HG03097 (cell line): ENCODE results near the gene SCAI.
"Not testable (repeated sequence)": the region's sequence is repeated elsewhere in the genome, so short reads cannot be mapped to it uniquely, and the experiment has no call there.

Source experiments
- ATAC-seq: cut with Tn5 transposase; IDR thresholded peaks from one replicate; pipeline ENCODE4 v1.9.1; 2021; ENCODE audit not compliant: unreplicated experiment, low FRiP score

The SCAI gene

DNA sequence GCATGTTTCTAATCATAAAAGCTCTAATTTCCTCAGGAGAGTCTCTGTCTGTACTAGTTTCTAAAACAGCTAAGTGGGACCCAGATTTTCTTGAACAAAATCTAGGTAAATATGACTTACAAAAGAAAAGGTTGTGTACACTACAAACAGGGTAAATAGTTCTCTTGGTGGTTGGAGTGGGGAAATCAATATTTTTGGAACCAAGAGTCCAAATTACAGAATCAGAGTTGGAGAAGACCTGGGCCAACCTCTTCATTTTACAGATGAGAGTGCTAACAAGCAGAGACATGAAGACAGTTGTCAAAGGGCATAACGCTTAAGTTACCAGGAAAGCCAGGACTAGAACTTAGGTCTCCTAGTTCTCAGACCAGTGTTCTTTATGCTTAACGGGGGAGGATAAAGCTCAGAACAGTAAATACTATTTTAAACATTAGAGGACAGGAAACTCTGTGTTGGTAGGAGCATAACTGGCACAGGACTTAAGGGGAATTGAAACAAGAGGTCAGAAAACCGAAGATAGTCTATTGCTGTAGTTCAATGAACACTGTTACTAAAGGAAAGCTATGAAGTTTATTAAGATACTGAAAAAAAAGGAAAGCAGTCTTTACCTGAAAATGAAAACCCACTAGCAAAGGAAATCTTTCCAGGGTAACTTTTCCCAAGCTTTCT lies 193.1 kb downstream of the SCAI start:
- ATAC-seq: no peak

DNA sequence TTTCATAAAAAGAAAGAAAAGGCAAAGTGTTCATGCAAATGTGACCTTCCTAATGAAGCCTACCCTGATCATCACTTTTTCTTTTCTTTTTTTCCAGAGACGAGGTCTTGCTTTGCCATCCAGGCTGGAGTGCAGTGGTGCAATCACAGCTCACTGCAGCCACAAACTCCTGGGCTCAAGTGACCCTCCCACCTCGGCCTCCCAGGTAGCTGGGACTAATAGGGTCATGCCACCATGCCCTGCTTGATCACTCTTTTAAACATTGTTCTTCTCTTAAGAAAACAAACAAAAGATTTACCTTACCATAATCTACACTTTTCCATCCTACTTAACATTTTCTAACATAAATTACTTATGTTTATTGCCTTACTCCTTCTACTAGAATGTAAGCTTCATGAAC lies 193.9 kb downstream of the SCAI start:
- no peak for ATAC-seq

DNA sequence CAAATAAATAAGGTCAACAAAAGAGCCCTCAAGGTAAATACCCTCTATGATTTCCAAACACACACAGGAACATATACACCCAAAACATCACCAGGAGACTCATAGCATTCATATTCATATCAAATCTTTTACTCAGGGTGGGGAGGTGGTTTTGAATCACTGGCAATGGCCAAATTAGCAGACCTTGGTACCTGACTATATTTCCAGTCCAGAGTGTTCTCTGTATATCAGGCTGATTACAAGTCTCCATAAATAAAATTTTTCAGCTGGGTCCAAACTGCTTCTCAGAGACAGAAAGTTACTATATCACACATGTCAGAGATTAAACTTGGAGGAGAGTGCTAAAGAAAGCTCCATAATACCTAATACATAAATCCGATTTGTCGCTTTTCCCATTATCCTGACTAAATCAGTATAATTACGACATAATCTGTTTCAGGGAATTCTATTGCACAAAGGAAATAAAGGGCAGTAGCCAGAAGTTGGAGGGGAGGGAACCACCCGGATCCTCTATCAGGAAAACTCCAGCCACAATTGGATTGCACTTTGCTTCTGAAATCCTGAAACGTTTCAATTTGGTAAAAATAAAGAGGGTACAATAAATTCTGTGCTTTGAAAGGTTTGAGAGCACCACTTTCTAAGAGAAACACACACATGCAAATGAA lies 195.5 kb downstream of the SCAI start:
- no peak for ATAC-seq

DNA sequence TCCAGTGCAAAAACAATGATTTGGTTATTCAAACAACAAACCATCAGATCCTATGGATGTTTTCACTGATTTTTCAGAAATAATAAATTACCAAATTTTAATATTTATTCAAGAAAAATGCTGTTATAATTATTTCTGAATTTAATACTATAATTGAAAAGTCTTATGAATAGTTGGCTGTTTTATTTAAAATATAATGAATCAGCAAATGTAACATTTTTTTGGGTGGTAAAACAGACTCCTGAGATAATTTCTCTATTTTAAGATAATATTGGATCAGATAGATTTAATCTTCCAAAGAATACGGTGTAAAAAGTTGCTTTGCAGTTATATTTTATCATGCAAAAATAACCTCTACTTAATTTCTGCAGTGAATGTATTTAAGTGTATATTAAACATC lies 197.2 kb downstream of the SCAI start:
- no peak for ATAC-seq

DNA sequence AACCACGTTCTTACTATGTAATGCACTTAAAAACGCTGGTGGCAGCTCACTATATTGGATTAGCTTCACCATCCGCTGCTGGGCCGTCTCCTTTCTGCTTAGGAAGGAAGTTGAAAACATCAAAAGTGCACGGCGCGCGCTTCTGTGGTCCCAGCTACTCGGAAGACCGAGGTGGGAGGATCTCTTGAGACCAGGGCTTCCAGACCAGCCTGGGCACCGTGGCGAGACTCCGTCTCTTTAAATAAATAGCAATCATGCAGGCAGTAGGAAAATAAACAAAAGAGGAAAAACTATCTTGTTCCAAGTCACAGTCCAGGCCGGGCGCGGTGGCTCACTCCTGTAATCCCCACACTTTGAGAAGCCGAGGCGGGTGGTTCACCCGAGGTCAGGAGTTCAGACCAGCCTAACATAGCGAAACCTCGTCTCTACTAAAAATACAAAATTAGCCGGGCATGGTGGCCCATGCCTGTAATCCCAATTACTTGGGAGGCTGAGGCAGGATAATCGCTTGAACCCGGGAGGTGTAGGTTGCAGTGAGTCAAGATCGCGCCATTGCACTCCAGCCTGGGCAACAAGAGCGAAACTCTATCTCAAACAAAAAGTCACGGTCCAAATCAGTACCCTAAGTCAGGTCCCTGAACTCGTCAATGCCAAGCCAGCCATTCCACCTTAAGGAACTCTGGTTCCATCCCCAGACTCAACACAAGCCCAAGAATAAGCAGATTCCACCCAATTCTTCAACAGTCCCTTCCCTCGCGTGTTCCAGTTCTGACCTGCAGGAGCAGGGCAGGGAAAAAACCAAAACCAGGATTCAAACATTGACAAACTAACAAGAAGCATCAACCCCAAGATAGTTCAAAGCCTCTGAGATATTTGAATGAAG lies 201.4 kb downstream of the SCAI start:
- peak; percentile 19 for ATAC-seq

DNA sequence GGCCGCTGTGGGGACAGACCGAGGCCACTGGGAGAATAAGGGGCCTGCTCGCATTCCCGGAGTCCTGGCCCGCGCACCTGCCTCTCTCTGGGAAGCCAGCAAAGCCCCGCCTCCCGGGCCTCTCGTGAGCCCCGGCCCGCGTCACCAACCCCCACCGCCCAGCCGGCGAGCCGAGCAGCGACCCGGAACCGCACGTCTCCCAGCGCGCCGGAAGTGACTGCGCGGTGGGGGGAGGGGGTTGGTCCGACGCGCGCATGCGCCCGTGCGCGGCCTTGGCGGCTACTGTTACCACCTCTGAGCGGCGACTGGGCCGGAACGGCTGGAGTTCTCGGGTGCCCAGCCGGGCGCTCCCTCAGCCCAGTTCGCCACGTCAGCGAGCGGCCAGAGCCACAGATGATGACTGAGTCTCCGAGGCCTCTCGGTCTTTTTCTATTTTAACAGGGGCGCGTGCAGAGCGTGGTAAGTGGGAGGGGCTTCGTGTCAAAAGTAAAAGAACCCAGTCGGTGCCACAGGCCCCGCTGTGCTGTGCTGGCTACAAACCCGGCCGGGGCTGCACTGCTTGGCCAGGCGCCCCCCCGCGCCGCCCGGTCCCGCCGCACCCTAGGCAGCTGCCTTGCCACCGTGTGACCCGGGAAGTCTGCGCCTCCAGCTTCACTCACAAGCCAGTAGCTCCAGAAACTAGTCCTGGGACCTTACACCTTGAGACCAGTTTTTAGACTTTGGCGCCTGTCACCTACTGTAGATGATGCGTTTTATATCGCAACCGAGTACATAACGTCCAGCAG lies 202.2 kb downstream of the SCAI start, which contains the start of gene GOLGA1:
Gene GOLGA1 (minus strand): TSS at position 190 of the 785 bp plus-strand sequence. CDS start 2,372 bp downstream, outside the sequence.
- peak; percentile 79 for ATAC-seq

DNA sequence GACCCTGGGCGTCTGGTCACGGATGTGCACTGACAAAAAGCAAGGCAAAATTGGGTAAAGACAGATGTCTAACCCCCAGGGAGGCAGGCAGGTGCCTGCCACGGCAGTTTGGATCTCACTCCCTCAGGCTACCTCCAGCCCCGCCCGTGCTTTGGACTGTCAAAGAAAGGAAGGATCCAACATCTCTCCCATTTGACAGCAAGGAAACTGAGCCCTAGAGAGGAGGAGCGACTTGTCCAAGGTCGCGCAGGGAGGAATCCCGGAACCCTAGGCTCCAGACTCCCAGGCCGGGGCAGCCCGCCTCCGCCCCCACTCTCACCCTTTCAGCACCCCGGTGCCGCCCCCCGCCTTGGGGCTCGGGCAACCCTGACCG lies 202.8 kb downstream of the SCAI start:
- ATAC-seq: peak; percentile 37

DNA sequence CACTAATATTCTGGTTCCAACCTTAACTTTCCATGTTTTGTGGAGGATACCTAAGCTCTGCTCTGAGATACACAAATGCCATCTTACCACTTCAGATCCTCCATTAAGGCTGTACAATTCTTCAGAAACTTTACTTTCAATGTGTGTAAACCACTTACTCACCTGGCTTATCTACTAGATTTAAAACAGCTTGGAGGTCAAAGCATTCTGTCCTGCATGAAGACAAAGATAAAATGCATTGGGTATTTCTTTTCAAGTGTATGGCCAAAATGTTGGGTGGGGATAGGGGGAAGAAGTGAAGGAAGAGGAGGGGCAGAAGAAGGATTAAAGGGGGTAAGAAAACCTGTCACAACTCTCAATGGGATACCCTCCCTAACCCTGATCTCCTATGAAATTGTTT lies 203.4 kb downstream of the SCAI start:
- no peak for ATAC-seq

DNA sequence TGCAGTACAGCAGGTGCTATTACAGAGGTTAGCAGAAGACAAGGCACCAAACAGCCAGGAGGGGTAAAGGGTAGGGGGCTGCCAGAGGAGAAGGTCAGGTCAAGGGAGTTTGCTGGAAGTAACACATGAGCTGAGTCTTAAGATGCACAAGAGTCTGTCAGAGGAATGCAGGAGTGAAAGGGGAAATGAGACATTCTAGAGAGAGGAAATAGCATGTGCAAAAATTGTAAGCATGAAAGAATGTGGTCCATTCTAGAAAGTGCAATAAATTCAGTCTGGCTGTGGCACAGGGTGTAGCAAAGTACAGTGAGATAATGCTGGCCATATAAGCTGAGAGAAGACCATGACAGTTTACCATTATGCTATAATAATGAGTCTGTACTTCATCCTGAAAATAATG lies 209.0 kb downstream of the SCAI start:
- ATAC-seq: no peak

DNA sequence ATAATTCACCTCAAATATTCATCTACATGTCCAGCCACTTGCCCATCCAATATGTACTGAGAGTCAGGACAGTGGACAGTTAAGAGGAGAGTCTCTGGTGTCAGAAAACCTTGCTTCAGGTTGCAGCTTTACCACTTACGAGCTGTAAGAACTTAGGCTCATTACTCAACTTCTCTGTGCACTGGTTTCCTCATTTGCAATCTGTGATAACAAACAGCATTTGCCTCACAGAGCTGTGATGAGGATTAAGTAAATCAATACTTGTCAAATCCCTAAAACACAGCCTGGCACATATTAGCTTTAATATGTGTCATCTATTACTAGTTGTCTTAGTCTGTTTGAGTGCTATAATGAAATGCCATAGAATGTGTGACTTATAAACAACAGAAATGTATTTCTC lies 211.0 kb downstream of the SCAI start:
- no peak for ATAC-seq

DNA sequence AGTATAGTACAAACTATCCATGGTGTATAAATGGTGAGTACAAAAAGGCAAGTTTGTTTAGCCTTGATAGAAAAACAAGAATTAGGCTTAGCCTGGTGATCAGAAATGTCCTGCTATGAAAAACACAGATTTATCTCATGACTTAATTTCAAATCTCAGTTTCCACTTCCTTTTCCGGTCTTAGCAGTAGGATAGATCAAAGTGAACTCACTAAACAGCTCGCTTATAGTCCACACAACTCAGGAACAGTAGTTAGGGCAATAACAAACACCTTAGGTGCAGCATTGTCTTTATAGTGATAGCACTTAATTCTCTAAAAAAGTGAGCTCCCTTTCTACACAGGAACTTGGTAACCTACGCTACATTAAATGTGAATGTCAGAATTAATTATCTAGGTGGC lies 213.9 kb downstream of the SCAI start:
- ATAC-seq: no peak

DNA sequence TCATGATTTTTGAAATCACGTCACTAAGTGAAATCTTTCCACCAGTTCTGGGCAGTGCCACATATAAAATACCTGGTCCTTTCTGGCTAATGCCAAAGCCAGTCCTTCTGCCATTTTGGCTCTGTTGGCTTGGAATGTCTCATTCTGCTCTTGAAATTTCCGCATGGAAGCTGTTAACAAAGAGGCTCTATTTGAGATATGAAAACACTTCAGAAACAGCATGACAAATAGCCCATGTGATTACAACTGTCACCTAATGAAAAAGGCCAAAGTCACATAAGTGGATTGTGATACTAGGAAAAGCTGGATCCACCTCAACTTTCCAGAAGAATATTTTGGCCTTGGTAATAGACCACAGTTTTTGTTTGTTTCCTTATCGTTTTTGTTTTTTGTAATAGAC lies 215.2 kb downstream of the SCAI start:
- no peak for ATAC-seq

DNA sequence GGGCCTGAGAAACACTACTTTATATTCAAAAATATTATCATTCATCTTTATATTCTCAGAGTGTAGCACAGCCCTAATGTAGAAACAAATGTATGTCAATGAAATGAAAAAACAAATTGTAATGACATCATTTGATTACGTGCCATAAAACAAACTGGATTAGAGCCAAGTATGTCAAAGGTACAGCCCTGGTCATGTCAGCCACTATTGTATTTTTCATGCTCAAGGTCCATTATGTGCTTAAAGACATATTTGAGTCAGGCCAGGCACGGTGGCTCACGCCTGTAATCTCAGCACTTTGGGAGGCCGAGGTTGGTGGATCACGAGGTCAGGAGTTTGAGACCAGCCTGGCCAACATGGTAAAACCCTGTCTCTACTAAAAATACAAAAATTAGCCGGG lies 222.9 kb downstream of the SCAI start:
- ATAC-seq: not testable (repeated sequence)

DNA sequence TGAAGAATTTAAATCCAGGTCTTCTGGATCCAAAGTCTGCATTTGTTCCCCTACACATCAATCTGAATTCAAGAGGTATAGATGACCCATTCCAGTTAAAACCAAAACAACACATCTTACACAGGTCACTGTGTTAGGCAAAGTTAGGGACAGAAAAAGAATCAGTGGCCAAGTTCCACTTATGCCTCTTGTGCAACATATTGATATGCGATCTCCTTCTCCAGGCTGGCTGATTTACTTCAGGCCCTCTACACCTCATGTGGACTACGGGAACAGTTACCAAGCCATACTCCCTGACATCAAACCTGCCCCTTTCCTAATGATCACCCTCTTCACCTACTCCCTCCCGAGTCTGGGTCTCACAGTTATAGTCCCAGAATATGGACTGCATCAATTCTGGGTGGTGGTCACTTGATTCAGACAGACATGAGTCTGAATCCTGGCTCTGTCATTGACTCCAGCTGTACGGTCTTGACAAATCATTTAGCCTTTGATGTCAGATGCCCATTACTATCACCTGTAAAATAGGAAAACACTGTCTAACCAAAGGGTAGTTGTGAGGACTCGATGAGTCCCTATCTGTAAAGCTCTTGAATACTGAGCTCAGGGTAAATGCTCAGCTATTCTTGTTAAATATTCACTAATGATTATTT lies 228.4 kb downstream of the SCAI start:
- no peak for ATAC-seq

DNA sequence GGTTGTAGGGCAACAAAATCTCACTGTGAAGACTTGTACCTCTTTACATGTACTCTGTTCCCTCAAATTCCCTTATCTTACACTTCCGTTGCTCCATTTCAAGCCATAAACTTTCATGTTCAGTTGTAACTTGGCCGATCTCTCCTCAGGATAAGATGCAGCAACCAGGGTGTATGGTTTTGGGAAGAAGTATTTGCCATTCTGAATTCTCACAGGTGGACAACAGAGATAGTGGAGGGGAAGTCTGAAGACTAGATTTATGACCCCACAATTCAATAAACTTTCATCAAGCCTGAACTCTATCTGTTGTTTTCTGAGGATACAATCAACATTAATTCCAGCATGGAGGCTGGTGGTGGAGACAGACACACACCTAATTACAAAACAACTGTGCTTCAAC lies 229.9 kb downstream of the SCAI start:
- no peak for ATAC-seq

DNA sequence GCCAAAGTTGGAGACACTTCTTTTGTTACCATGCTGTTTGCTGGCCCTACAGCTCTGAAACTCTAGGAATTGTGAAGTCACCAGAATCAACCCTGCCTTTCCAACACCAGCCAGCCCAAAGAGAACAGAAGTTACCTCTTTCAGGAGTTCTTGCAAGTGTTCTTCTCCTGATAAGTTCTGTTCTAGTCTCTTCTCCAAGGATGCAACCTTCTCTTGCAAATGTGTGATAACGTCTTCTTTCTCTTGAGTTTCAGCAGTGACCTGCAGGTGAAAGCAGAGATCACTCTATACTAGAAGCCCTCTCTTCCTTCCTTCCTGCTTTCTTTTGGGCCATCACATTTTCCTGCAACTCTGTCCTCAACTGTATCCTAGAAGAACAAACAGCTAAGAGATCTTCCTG lies 231.6 kb downstream of the SCAI start:
- ATAC-seq: no peak

DNA sequence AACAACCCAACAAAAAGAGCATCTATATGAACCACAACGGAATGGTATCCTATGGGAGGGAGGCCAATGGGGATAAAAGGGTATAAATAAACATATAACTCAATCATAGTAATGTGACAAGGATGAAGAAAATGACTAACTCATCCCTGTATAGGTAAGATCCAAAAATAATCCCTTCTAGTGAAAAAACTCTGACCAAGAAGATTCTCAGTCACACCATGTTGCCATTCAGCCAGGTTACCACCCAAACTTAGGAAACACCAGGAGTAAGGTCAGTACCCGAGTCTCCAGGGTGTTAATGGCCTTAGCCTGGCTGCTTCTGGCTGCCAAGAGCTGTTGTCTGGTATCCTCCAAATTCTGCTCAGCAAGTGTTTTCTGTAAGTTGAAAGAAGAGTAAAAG lies 235.2 kb downstream of the SCAI start:
- ATAC-seq: no peak

DNA sequence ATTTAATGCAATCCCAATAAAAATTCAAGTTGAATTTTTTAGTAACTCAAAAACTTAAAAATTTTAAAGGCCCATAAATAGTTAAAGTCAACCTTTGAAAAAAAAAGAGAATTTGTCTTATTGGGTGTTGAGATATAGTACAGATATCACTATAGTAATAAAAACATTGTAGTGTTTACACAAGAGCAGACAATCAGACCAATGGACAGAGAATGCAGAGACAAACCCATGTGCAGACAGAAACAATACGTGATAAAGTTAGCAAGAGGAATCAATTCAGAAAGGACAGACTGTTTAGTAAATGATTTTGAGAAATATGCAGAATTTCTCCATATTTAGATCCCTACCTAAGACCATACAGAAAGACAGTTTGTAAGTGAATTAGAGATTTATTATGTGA lies 236.4 kb downstream of the SCAI start:
- no peak for ATAC-seq

DNA sequence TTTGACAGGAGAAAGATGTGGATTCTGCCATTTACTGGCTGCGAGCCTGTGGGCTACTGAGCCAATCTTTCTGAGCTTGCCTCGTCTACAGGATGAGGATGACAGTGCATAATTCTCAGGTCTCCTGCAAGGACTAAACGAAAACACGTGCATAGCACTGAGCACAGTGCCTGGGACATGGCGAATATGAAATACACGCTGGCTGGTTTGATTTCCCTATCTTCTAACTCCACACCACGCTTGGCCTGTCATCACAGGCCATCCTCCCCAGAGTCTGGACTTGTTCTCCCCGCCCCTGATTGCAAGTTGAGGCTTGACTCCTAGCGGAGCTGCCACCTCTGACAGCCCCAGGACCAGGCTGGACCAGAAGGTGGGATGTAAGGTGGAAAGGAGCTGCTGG lies 243.5 kb downstream of the SCAI start:
- ATAC-seq: no peak
